H9 (cell line): ENCODE results near the gene ACSM3. TPM values are rescaled to one million over a fixed set of nuclear protein-coding genes. Genes with fewer than 3 reads are reported as not detected.
"Not testable (repeated sequence)": the region's sequence is repeated elsewhere in the genome, so short reads cannot be mapped to it uniquely, and the experiment has no call there.

Experiments
- DNase-seq: peaks from one replicate; pipeline ENCODE4 v3.0.0-alpha.2; 2017
- H2AFZ ChIP-seq: one replicate; pipeline ENCODE4 v1.6.1; 2013; ENCODE audit warnings: mild to moderate bottlenecking, low read length, control low read depth, moderate library complexity
- H2AK5ac ChIP-seq: 2 replicates; pipeline ENCODE4 v1.6.1; 2013; ENCODE audit warnings: low read length, control low read depth, mixed read lengths; ENCODE audit not compliant: insufficient read length
- H2BK120ac ChIP-seq: one replicate; pipeline ENCODE4 v1.6.1; 2013; ENCODE audit warnings: low read depth, mild to moderate bottlenecking, low read length, control low read depth, inconsistent platforms; ENCODE audit not compliant: poor library complexity, severe bottlenecking
- H2BK12ac ChIP-seq: 2 replicates; pipeline ENCODE4 v1.6.1; 2013; ENCODE audit warnings: low read length, control low read depth, mixed read lengths, low read depth; ENCODE audit not compliant: insufficient read length
- H2BK15ac ChIP-seq: 2 replicates; pipeline ENCODE4 v1.6.1; 2013; ENCODE audit warnings: low read depth, low read length, control low read depth
- H2BK20ac ChIP-seq: one replicate; pipeline ENCODE4 v1.6.1; 2013; ENCODE audit warnings: low read depth, mild to moderate bottlenecking, low read length, control low read depth, inconsistent platforms; ENCODE audit not compliant: poor library complexity, severe bottlenecking
- H2BK5ac ChIP-seq: 2 replicates; pipeline ENCODE4 v1.6.1; 2013; ENCODE audit warnings: low read length, control low read depth, mixed read lengths; ENCODE audit not compliant: insufficient read length
- H3K14ac ChIP-seq: 2 replicates; pipeline ENCODE4 v1.6.1; 2013; ENCODE audit warnings: low read length, control low read depth; ENCODE audit not compliant: insufficient read depth
- H3K18ac ChIP-seq: 2 replicates; pipeline ENCODE4 v1.6.1; 2013; ENCODE audit warnings: low read depth, mild to moderate bottlenecking, mixed read lengths, low read length, control low read depth; ENCODE audit not compliant: insufficient read length
- H3K23ac ChIP-seq: 2 replicates; pipeline ENCODE4 v1.6.1; 2013; ENCODE audit warnings: low read length, control low read depth, mixed read lengths, low read depth; ENCODE audit not compliant: insufficient read length
- H3K23me2 ChIP-seq: 2 replicates; pipeline ENCODE4 v1.6.1; 2013; ENCODE audit warnings: low read depth, mild to moderate bottlenecking, mixed read lengths, low read length, control low read depth; ENCODE audit not compliant: insufficient read length, poor library complexity, severe bottlenecking
- H3K27ac ChIP-seq: 2 replicates; pipeline ENCODE4 v1.5.1; 2013; ENCODE audit warnings: low read length, control low read depth, mixed read lengths, low read depth; ENCODE audit not compliant: insufficient read length
- H3K27me3 ChIP-seq: 2 replicates; pipeline ENCODE4 v1.6.1; 2013; ENCODE audit warnings: low read length, control low read depth, inconsistent platforms; ENCODE audit not compliant: insufficient read depth
- H3K4ac ChIP-seq: 2 replicates; pipeline ENCODE4 v1.6.1; 2013; ENCODE audit warnings: low read depth, mild to moderate bottlenecking, control low read depth, inconsistent platforms, low read length, moderate library complexity
- H3K4me1 ChIP-seq: 2 replicates; pipeline ENCODE4 v1.6.1; 2013; ENCODE audit warnings: low read length, control low read depth, inconsistent platforms; ENCODE audit not compliant: insufficient read depth
- H3K4me2 ChIP-seq: 2 replicates; pipeline ENCODE4 v1.6.1; 2013; ENCODE audit warnings: low read length, control low read depth, mixed read lengths; ENCODE audit not compliant: insufficient read length, insufficient read depth
- H3K56ac ChIP-seq: 2 replicates; pipeline ENCODE4 v1.6.1; 2013; ENCODE audit warnings: low read depth, mild to moderate bottlenecking, mixed read lengths, low read length, control low read depth; ENCODE audit not compliant: insufficient read length
- H3K79me1 ChIP-seq: 2 replicates; pipeline ENCODE4 v1.6.1; 2013; ENCODE audit warnings: low read depth, mild to moderate bottlenecking, moderate library complexity, low read length, control low read depth, inconsistent platforms; ENCODE audit not compliant: insufficient read depth, poor library complexity, severe bottlenecking
- H3K79me2 ChIP-seq: 2 replicates; pipeline ENCODE4 v1.6.1; 2013; ENCODE audit warnings: low read length, control low read depth, inconsistent platforms; ENCODE audit not compliant: insufficient read depth
- H3K9ac ChIP-seq: 2 replicates; pipeline ENCODE4 v1.6.1; 2013; ENCODE audit warnings: low read length, control low read depth, mixed read lengths; ENCODE audit not compliant: insufficient read length; ENCODE audit errors: extremely low read depth
- H3K9me3 ChIP-seq: one replicate; pipeline ENCODE4 v1.6.1; 2013; ENCODE audit warnings: low read depth, low read length, inconsistent platforms; ENCODE audit not compliant: control insufficient read depth
- H3T11ph ChIP-seq: one replicate; pipeline ENCODE4 v1.6.1; 2013; ENCODE audit warnings: mild to moderate bottlenecking, low read length, control low read depth, inconsistent platforms
- H4K20me1 ChIP-seq: one replicate; pipeline ENCODE4 v1.6.1; 2013; ENCODE audit not compliant: control insufficient read depth, insufficient read length, insufficient read depth
- H4K5ac ChIP-seq: 2 replicates; pipeline ENCODE4 v1.6.1; 2013; ENCODE audit warnings: low read depth, mild to moderate bottlenecking, mixed read lengths, low read length, control low read depth; ENCODE audit not compliant: insufficient read length
- H4K8ac ChIP-seq: replicated peaks from 2 replicates; pipeline ENCODE4 v1.6.1; 2013; ENCODE audit warnings: low read length, control low read depth, mixed read lengths, low read depth; ENCODE audit not compliant: insufficient read length
- H4K91ac ChIP-seq: 2 replicates; pipeline ENCODE4 v1.6.1; 2013; ENCODE audit warnings: low read depth, mild to moderate bottlenecking, moderate library complexity, mixed read lengths, low read length, control low read depth; ENCODE audit not compliant: insufficient read length
- H3K27ac Mint-ChIP-seq, 3 experiments: 2 replicates in 2 of 3; 3 replicates in 1 of 3; pipeline ENCODE4 v1.8.0; 2020 to 2021; ENCODE audit warnings: mixed read lengths in 3 of 3, mild to moderate bottlenecking in 1 of 3, moderate library complexity in 1 of 3
- H3K27me3 Mint-ChIP-seq: 2 replicates; pipeline ENCODE4 v1.8.0; 2021; ENCODE audit warnings: low read depth, mild to moderate bottlenecking, moderate library complexity, mixed read lengths
- H3K36me3 Mint-ChIP-seq, 3 experiments: 2 replicates in 2 of 3; 3 replicates in 1 of 3; pipeline ENCODE4 v1.8.0; 2020 to 2021; ENCODE audit warnings: low read depth in 3 of 3, mixed read lengths in 3 of 3; ENCODE audit not compliant: insufficient read depth in 1 of 3
- H3K4me1 Mint-ChIP-seq, 2 experiments: 2 replicates each; pipeline ENCODE4 v1.8.0; 2020; ENCODE audit warnings: mixed read lengths in 2 of 2
- H3K4me3 Mint-ChIP-seq, 2 experiments: 2 replicates in 1 of 2; 3 replicates in 1 of 2; pipeline ENCODE4 v1.8.0; 2020 to 2021; ENCODE audit warnings: mild to moderate bottlenecking in 2 of 2, mixed read lengths in 2 of 2, moderate library complexity in 1 of 2
- H3K9me3 Mint-ChIP-seq, 2 experiments: 2 replicates in 1 of 2; 3 replicates in 1 of 2; pipeline ENCODE4 v1.8.0; 2020; ENCODE audit warnings: mild to moderate bottlenecking in 2 of 2, mixed read lengths in 2 of 2, moderate library complexity in 1 of 2
- WGBS: extraction: QIAGEN DNeasy Blood & Tissue Kit; methylation state at CpG from one replicate; pipeline ENCODE4 v1.1.7; 2013; ENCODE audit warnings: missing lambda C conversion rate, low lambda C conversion rate, mixed read lengths; ENCODE audit not compliant: insufficient read length; ENCODE audit errors: extremely low coverage; 5-methylcytosine and 5-hydroxymethylcytosine counted together
- total RNA-seq: library from RNA; stranded (reverse); gene quantifications from 2 replicates; pipeline ENCODE4 v1.2.1, GENCODE V29; 2021
- TF ChIP-seq, protein P1 (sequence below): fragments of 200-600 bp; sonication (generic); conservative IDR thresholded peaks from 3 replicates; pipeline ENCODE4 v1.8.0; 2021; ENCODE audit warnings: antibody characterized with exemption, mild to moderate bottlenecking

The ACSM3 gene
- total RNA-seq, 1 experiment from 2014 or later: 3.1 TPM

DNA sequence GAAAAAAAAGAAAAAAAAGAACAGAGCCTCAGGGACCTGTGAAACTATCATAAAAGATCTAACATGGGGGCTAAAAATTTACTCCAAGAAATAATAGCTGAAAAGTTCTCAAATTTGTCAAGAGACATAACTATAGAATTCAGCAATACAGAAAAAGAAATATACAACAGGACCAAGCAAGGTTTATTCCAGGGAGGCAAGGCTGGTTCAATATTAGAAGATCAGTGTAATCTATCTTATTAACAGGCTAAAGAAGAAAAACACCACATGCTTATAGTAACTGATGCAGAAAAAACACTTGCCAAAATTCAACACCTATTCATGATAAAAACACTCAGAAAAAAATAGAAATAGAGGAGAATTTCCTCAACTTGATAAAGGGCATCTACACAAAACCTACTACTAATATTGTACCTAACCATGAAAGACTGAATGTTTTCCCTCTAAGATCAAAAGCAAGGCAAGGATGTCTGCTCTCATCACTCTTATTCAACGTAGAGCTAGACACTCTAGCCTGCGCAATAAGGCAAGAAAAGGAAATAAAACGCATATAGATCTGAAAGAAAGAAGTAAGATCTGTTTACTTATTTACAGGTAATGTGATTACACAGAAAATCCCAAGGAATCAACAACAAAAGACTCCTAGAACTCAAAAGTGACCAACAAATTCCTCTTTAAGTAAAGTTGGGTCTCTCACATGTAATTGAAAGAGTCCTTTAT is 1.2 kb upstream of the ACSM3 start:
- H2BK20ac ChIP-seq: no peak overlapping the region
- H2AFZ ChIP-seq: no peak overlapping the region
- Mint-ChIP-seq H3K9me3 (peaks cover 10 to 12% of the 10 kb centered on the region in 2 experiments), H3K27me3 (peaks cover 5% of the 10 kb centered on the region), H3K27ac (no peak overlapping the region), H3K4me3 (no peak overlapping the region), H3K4me1 (peaks cover 16 to 18% of the 10 kb centered on the region in 2 experiments), H3K36me3 (peaks cover 0 to 10% (median 0%) of the 10 kb centered on the region in 3 experiments; a peak in 1 of 7 replicates)
- H3K23ac ChIP-seq: no peak overlapping the region
- no peak overlapping the region for H2AK5ac ChIP-seq
- no peaks in the 10 kb centered on the region for H3K4me1 ChIP-seq
- no peak overlapping the region for H3K14ac ChIP-seq
- H3K27me3 ChIP-seq: no peaks in the 10 kb centered on the region
- H4K20me1 ChIP-seq: no peaks in the 10 kb centered on the region
- no peak overlapping the region for H2BK15ac ChIP-seq
- H3K23me2 ChIP-seq: no peaks in the 10 kb centered on the region
- H3K79me1 ChIP-seq: no peaks in the 10 kb centered on the region
- H2BK5ac ChIP-seq: no peak overlapping the region
- no peak overlapping the region for H3K4ac ChIP-seq
- no peak overlapping the region for H4K5ac ChIP-seq
- H3K9me3 ChIP-seq: no peaks in the 10 kb centered on the region
- DNase-seq: no peak
- no peak overlapping the region for H4K8ac ChIP-seq
- H2BK12ac ChIP-seq: no peak overlapping the region
- no peak overlapping the region for H3K56ac ChIP-seq
- no peaks in the 10 kb centered on the region for H3K79me2 ChIP-seq
- no CpG with 5 or more reads among the region's 3 CpGs for WGBS
- H3K18ac ChIP-seq: no peak overlapping the region
- no peak overlapping the region for H4K91ac ChIP-seq
- TF ChIP-seq, protein P1, sequence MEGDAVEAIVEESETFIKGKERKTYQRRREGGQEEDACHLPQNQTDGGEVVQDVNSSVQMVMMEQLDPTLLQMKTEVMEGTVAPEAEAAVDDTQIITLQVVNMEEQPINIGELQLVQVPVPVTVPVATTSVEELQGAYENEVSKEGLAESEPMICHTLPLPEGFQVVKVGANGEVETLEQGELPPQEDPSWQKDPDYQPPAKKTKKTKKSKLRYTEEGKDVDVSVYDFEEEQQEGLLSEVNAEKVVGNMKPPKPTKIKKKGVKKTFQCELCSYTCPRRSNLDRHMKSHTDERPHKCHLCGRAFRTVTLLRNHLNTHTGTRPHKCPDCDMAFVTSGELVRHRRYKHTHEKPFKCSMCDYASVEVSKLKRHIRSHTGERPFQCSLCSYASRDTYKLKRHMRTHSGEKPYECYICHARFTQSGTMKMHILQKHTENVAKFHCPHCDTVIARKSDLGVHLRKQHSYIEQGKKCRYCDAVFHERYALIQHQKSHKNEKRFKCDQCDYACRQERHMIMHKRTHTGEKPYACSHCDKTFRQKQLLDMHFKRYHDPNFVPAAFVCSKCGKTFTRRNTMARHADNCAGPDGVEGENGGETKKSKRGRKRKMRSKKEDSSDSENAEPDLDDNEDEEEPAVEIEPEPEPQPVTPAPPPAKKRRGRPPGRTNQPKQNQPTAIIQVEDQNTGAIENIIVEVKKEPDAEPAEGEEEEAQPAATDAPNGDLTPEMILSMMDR: no peak
- H3K27ac ChIP-seq: no peak overlapping the region
- no peak overlapping the region for H2BK120ac ChIP-seq
- H3T11ph ChIP-seq: no peak overlapping the region
- H3K9ac ChIP-seq: no peak overlapping the region
- no peak overlapping the region for H3K4me2 ChIP-seq

DNA sequence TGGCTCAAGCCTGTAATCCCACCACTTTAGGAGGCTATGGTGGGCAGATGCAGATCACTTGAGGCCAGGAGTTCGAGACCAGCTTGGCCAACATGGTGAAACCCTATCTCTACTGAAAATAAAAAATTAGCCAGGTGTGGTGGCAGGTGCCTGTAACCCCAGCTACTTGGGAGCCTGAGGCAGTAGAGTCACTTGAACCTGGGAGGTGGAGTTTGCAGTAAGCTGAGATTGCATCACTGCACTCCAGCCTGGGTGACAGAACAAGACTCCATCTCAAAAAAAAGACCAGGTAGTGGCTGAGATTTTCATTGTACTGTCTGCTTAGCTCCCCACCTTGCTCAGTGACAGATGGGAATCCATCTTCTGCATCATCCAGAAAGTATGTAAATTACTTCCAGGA is 634 bp downstream of the ACSM3 start:
- not testable (repeated sequence) for H3K27me3 Mint-ChIP-seq, H3K9me3 ChIP-seq, H2BK15ac ChIP-seq, H4K20me1 ChIP-seq, H3T11ph ChIP-seq, H3K27me3 ChIP-seq, H2BK5ac ChIP-seq, H3K23me2 ChIP-seq, H4K5ac ChIP-seq, H2BK12ac ChIP-seq, DNase-seq, H3K56ac ChIP-seq, H2AK5ac ChIP-seq, H2AFZ ChIP-seq, H3K79me2 ChIP-seq, H2BK120ac ChIP-seq, H3K36me3 Mint-ChIP-seq, H3K79me1 ChIP-seq, H3K4ac ChIP-seq, H3K4me3 Mint-ChIP-seq, H2BK20ac ChIP-seq, H3K4me2 ChIP-seq, H3K27ac ChIP-seq, H3K9ac ChIP-seq, H3K4me1 ChIP-seq, H3K23ac ChIP-seq, H3K14ac ChIP-seq, H4K8ac ChIP-seq, H3K18ac ChIP-seq, H4K91ac ChIP-seq, H3K27ac Mint-ChIP-seq
- Mint-ChIP-seq H3K4me1 (peaks cover 16 to 18% of the 10 kb centered on the region in 2 experiments), H3K9me3 (peaks cover 10 to 12% of the 10 kb centered on the region in 2 experiments)
- WGBS: no CpG with 5 or more reads among the region's 1 CpG
